Left lung (tissue), 10 donors: Measurements from ENCODE around the gene GMDS. TPM values are rescaled to one million over a fixed set of nuclear protein-coding genes. Genes with fewer than 3 reads are reported as not detected.

Experiments
- ATAC-seq: fragments of 200-7000 bp; cut with Tn5 transposase; one replicate; pipeline ENCODE4 v1.9.1; 2020; ENCODE audit warnings: moderate library complexity
- DNase-seq, 4 donors: peaks; one replicate each; pipeline ENCODE4 v3.0.0-alpha.2; 2013 to 2020
- H3K27ac ChIP-seq, 2 donors: fragments of 200-600 bp; sonication (generic) in 1 of 2; one replicate each; pipeline versions ENCODE4 v1.5.0 to v1.8.0; 2020 to 2021
- H3K27me3 ChIP-seq, 2 donors: fragments of 200-600 bp; sonication (generic) in 1 of 2; one replicate each; pipeline versions ENCODE4 v1.5.0 to v1.8.0; 2020 to 2021
- H3K36me3 ChIP-seq, 2 donors: fragments of 200-600 bp; sonication (generic) in 1 of 2; one replicate each; pipeline versions ENCODE4 v1.5.0 to v1.8.0; 2020 to 2021
- H3K4me1 ChIP-seq, 2 donors: fragments of 200-600 bp; one replicate each; pipeline ENCODE4 v1.8.0; 2021
- H3K4me3 ChIP-seq, 2 donors: fragments of 200-600 bp; sonication (generic) in 1 of 2; one replicate each; pipeline versions ENCODE4 v1.5.0 to v1.8.0; 2020 to 2021; ENCODE audit warnings: mild to moderate bottlenecking in 1 of 2
- H3K9me3 ChIP-seq, 2 donors: fragments of 200-600 bp; sonication (generic) in 1 of 2; one replicate each; pipeline versions ENCODE4 v1.5.0 to v1.8.0; 2020 to 2021
- intact Hi-C, 2 donors: fragments of 100-400 bp; cut with DNase I; formaldehyde crosslinking; loops; one replicate each; pipeline versions ENCODE4 v1.11.2 to v1.14.2; 2022
- polyA plus RNA-seq, 6 donors: library from polyadenylated mRNA; unstranded; fragments of 120-200 nt; gene quantifications; one replicate each; pipeline ENCODE4 v1.2.1, GENCODE V29; 2013; ENCODE audit not compliant: insufficient read length in 6 of 6
- total RNA-seq, 2 donors: library from RNA; stranded (reverse); fragmentation: NEBNext Ultra II Directional; extraction: Animal tissue kit (Norgen Biotek cat#: 25700); gene quantifications; one replicate each; pipeline ENCODE4 v1.2.1, GENCODE V29; 2021
- TF ChIP-seq, protein P1 (sequence below), 2 donors: fragments of 200-600 bp; sonication (generic) in 1 of 2; IDR thresholded peaks; one replicate each; pipeline versions ENCODE4 v1.5.0 to v1.8.0; 2021; ENCODE audit warnings: antibody characterized with exemption in 2 of 2
- donor health status: DM: no; HTN: yes; CAD: no.
- donor health status: DM: no; HTN: no; CAD: no.

The GMDS gene
- total and polyA plus RNA-seq, 8 donors: 16.5 to 25.4 (median 21.2) TPM

DNA sequence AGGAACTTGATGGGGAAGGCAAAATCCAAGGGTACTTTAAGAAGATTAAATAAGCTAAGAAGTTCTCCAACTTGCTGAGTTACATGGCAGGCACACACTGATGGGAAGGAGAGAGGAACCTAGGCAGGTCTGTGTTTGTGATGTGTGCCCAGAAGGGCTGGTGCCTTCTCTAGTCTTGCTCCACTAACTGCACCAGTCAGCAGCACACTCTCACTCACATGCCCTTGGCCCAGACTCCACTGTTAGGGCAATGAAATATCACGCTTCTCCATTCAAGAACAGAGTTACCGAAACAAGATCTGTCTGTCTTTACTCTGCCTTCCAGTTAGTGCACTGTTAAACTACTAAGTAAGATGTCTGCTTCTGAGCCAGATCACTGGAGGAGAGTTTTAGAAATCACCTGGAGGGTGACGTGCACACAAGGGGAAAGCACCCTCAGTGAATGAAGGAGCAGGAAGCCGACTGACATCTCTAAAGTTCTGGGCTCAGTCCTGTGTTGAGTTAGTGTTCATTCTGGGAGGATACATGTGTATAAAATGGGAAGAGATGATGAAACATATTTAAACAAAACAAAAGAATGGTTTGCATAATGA lies 384.6 kb downstream of the GMDS start:
- no peaks in the 10 kb centered on the region for H3K9me3 ChIP-seq
- no peaks in the 10 kb centered on the region for H3K36me3 ChIP-seq
- no peak for DNase-seq
- no peaks in the 10 kb centered on the region for H3K4me1 ChIP-seq
- no peak overlapping the region for H3K27ac ChIP-seq
- H3K4me3 ChIP-seq: no peak overlapping the region
- TF ChIP-seq, protein P1, sequence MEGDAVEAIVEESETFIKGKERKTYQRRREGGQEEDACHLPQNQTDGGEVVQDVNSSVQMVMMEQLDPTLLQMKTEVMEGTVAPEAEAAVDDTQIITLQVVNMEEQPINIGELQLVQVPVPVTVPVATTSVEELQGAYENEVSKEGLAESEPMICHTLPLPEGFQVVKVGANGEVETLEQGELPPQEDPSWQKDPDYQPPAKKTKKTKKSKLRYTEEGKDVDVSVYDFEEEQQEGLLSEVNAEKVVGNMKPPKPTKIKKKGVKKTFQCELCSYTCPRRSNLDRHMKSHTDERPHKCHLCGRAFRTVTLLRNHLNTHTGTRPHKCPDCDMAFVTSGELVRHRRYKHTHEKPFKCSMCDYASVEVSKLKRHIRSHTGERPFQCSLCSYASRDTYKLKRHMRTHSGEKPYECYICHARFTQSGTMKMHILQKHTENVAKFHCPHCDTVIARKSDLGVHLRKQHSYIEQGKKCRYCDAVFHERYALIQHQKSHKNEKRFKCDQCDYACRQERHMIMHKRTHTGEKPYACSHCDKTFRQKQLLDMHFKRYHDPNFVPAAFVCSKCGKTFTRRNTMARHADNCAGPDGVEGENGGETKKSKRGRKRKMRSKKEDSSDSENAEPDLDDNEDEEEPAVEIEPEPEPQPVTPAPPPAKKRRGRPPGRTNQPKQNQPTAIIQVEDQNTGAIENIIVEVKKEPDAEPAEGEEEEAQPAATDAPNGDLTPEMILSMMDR (IDR thresholded peaks at IDR 0.05): no peak
- intact Hi-C loops: no loop called here
- H3K27me3 ChIP-seq: no peaks in the 10 kb centered on the region
- no peak for ATAC-seq

DNA sequence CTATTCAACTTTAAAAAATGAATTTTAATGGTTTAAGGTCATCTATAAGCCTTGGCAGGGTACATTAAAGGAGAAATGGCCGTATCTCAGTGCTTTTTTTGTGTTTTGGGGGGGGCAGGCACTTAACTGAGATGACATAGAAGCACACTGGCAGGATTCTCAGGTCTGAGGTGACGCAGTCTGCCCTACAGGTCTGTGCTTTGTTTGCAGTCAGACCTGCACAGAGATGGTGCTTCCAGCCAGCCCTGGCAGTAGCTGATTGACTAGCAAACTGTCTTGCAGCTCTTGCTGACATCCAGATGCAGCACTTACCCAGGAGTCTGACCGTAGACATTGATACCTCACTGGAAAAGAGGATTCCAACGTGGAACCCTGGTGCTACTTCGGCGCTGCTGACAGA lies 386.5 kb downstream of the GMDS start:
- Histone ChIP-seq H3K27ac (no peak overlapping the region), H3K9me3 (no peaks in the 10 kb centered on the region), H3K4me3 (no peak overlapping the region), H3K27me3 (no peaks in the 10 kb centered on the region), H3K36me3 (no peaks in the 10 kb centered on the region), H3K4me1 (no peaks in the 10 kb centered on the region)
- DNase-seq (no peak), ATAC-seq (no peak)
- TF ChIP-seq, protein P1 (IDR thresholded peaks at IDR 0.05): no peak
- intact Hi-C loops: no loop called here

DNA sequence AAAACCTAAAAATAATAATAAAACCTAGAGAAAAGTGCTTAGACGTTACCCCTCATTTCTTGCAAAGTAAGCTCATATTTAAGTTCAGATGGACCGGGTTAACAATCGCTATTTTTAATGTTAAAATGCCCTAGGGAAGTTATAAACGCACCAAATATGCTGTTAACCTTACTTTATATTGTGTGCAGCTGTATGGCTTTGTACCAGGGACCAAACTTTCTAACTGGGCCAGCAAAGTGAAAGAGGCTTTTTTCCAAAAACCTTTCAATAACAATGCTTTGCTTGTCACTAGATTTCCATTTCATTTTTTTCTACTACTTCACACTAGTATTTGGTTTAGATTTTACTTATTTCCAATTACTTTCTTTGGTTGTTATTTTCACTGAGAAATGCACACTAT lies 387.2 kb downstream of the GMDS start:
- no peak for DNase-seq
- Histone ChIP-seq H3K27ac (no peak overlapping the region), H3K36me3 (no peaks in the 10 kb centered on the region), H3K4me3 (no peak overlapping the region), H3K27me3 (no peaks in the 10 kb centered on the region), H3K4me1 (no peaks in the 10 kb centered on the region), H3K9me3 (no peaks in the 10 kb centered on the region)
- intact Hi-C loops: no loop called here
- TF ChIP-seq, protein P1 (IDR thresholded peaks at IDR 0.05): no peak
- no peak for ATAC-seq

DNA sequence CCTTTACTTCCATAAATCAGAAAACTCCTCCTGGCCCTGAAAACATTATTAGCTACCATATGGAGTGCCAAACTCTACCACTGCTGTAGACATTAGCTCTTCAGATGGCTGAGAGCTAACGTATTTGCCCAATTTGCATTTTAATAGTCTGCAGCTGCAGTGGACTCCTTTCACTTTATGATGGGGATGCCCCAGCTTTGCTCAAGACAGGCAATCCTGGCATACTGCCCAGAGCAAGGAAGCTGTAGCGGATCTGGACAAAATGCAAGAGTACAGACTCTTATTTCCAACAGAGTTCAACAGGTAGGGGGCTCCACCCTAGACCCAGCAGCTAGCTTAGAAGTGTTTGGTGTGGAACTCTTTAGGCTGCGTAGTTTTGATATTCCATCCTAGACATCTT lies 389.0 kb downstream of the GMDS start:
- TF ChIP-seq, protein P1 (IDR thresholded peaks at IDR 0.05): no peak
- Histone ChIP-seq H3K27me3 (no peaks in the 10 kb centered on the region), H3K9me3 (no peaks in the 10 kb centered on the region), H3K36me3 (no peaks in the 10 kb centered on the region), H3K27ac (no peak overlapping the region), H3K4me3 (no peak overlapping the region), H3K4me1 (no peaks in the 10 kb centered on the region)
- intact Hi-C loops: no loop called here
- no peak for ATAC-seq
- peak in 1 of 4 donors; percentile 45 for DNase-seq

DNA sequence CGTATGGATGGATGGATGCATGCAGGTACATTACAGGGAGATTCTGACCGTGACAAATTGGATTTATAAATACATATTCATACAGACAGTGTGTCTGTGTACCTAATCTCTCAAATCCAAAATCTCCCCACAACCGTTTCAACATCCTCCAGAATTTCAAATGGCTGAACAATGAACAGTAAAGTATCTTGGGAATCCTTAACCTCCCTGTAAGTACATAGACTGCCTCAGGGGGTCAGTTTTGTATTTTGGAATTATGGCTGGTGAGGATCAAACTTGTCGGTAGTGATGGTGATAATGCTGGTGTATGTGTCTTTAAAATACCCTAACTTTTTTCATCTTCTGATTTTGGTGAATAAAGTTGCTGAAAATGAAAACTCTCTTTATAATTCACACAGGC lies 389.5 kb downstream of the GMDS start:
- DNase-seq (no peak), ATAC-seq (no peak)
- Histone ChIP-seq H3K36me3 (no peaks in the 10 kb centered on the region), H3K27me3 (no peaks in the 10 kb centered on the region), H3K27ac (no peak overlapping the region), H3K4me3 (no peak overlapping the region), H3K4me1 (no peaks in the 10 kb centered on the region), H3K9me3 (no peaks in the 10 kb centered on the region)
- TF ChIP-seq, protein P1 (IDR thresholded peaks at IDR 0.05): no peak
- intact Hi-C loops: no loop called here
